Activated CD4-positive, alpha-beta T cell treated with anti-CD3 and anti-CD28 coated beads for 36 hours (primary cell): ENCODE measurements around the gene SNX11. TPM values are rescaled to one million over a fixed set of nuclear protein-coding genes. Genes with fewer than 3 reads are reported as not detected.

Experiments used
- ATAC-seq: fragments of 200-7000 bp; cut with Tn5 transposase; one replicate; pipeline ENCODE4 v1.10.0; 2021; ENCODE audit warnings: mild to moderate bottlenecking, moderate library complexity
- CTCF ChIA-PET: fragments of 350-600 bp; sonication (Branson Sonifier 250); formaldehyde crosslinking; loops from one replicate; lab custom pipeline; 2021; ENCODE audit warnings: antibody characterized with exemption; lab: Charles Lee
- POLR2A ChIA-PET: fragments of 350-600 bp; sonication (Branson Sonifier 250); formaldehyde crosslinking; loops from one replicate; lab custom pipeline; 2021; ENCODE audit warnings: antibody characterized with exemption, inconsistent platforms; lab: Charles Lee
- DNase-seq: peaks from one replicate; pipeline ENCODE4 v3.0.0-alpha.2; 2020
- H3K27ac Mint-ChIP-seq: one replicate; pipeline ENCODE4 v1.8.0; 2021; ENCODE audit warnings: mixed read lengths
- H3K27me3 Mint-ChIP-seq: one replicate; pipeline ENCODE4 v1.8.0; 2021; ENCODE audit warnings: mixed read lengths
- H3K36me3 Mint-ChIP-seq: one replicate; pipeline ENCODE4 v1.8.0; 2021; ENCODE audit warnings: low read depth, mixed read lengths
- H3K4me1 Mint-ChIP-seq: one replicate; pipeline ENCODE4 v1.8.0; 2021; ENCODE audit warnings: mixed read lengths
- H3K4me3 Mint-ChIP-seq: one replicate; pipeline ENCODE4 v1.8.0; 2021; ENCODE audit warnings: mild to moderate bottlenecking, moderate library complexity, mixed read lengths
- H3K9me3 Mint-ChIP-seq: one replicate; pipeline ENCODE4 v1.8.0; 2021; ENCODE audit warnings: low read depth, mixed read lengths
- intact Hi-C, 2 experiments: fragments of 100-400 bp; cut with DNase I in 1 of 2; cut with micrococcal nuclease in 1 of 2; formaldehyde crosslinking; loops; one replicate each; pipeline versions ENCODE4 v1.14.2 to v1.15.1; 2022 to 2024; cut with DNase I, micrococcal nuclease
- total RNA-seq, 2 experiments: library from RNA; stranded (reverse); gene quantifications; one replicate each; pipeline ENCODE4 v1.2.3, GENCODE V29; 2021

Gene SNX11
- total RNA-seq, 2 experiments from 2014 or later: 18.0 to 21.4 TPM

- intact Hi-C loops: loop anchor here in 1 of 2 experiments (10.0 kb wide), 1 partner anchor 447 kb away; the partner anchor contains the start of genes HOXB3 and HOXB5
- Mint-ChIP-seq H3K36me3 (peaks cover 4% of the 10 kb centered on the region), H3K27ac (peak overlapping the region; percentile 2), H3K4me1 (peaks cover 4% of the 10 kb centered on the region), H3K9me3 (no peaks in the 10 kb centered on the region), H3K4me3 (no peak overlapping the region), H3K27me3 (no peaks in the 10 kb centered on the region)
- ATAC-seq (no peak), DNase-seq (no peak)
- CTCF ChIA-PET: interaction anchor here (0.9 to 1.7 kb wide), 4 partner anchors 8 to 52 kb away, joined by 3 to 4 read pairs (median 3); no protein-coding TSS in a partner anchor
- POLR2A ChIA-PET: no interaction called here
Measured at GRCh38 chr17:48148029-48148770, 40.6 kb downstream of the SNX11 start.

- ATAC-seq: no peak
- DNase-seq: no peak
- Mint-ChIP-seq H3K4me3 (no peak overlapping the region), H3K4me1 (peaks cover 4% of the 10 kb centered on the region), H3K36me3 (peaks cover 2% of the 10 kb centered on the region), H3K27me3 (no peaks in the 10 kb centered on the region), H3K27ac (no peak overlapping the region), H3K9me3 (no peaks in the 10 kb centered on the region)
- intact Hi-C loops: loop anchor here in 1 of 2 experiments (10.0 kb wide), 1 partner anchor 446 kb away; the partner anchor contains the start of genes HOXB3 and HOXB5
- ChIA-PET POLR2A (no interaction called here), CTCF (interaction anchor here (0.6 to 1.7 kb wide), 5 partner anchors 10 to 43 kb away, joined by 3 to 4 read pairs (median 3); no protein-coding TSS in a partner anchor)
Measured at GRCh38 chr17:48148854-48149786, 41.6 kb downstream of the SNX11 start.

- ATAC-seq: no peak
- no peak overlapping the region for H3K27ac Mint-ChIP-seq
- no peak overlapping the region for H3K4me3 Mint-ChIP-seq
- no peak for DNase-seq
- H3K9me3 Mint-ChIP-seq: no peaks in the 10 kb centered on the region
- ChIA-PET POLR2A (no interaction called here), CTCF (interaction anchor here (1.3 kb wide), 1 partner anchor 11 kb away, joined by 3 read pairs; no protein-coding TSS in a partner anchor)
- no peaks in the 10 kb centered on the region for H3K27me3 Mint-ChIP-seq
- intact Hi-C loops: loop anchor here (5.0 to 10.0 kb wide), 2 partner anchors 442 to 445 kb away; partner anchors contain the start of genes HOXB3 (in 2 of the 2) and HOXB5 (in 2 of the 2)
- peaks cover 4% of the 10 kb centered on the region for H3K4me1 Mint-ChIP-seq
- H3K36me3 Mint-ChIP-seq: peaks cover 6% of the 10 kb centered on the region
Measured at GRCh38 chr17:48149787-48150463, 42.4 kb downstream of the SNX11 start.

GRCh38 chr17:48150597-48151001, 43.0 kb downstream of the SNX11 start:
- H3K4me3 Mint-ChIP-seq: no peak overlapping the region
- H3K36me3 Mint-ChIP-seq: peaks cover 9% of the 10 kb centered on the region
- no peak overlapping the region for H3K27ac Mint-ChIP-seq
- POLR2A ChIA-PET: interaction anchor here (0.6 kb wide), 1 partner anchor 26 kb away, joined by 3 read pairs; no protein-coding TSS in a partner anchor
- no peaks in the 10 kb centered on the region for H3K27me3 Mint-ChIP-seq
- no peak for ATAC-seq
- no peaks in the 10 kb centered on the region for H3K4me1 Mint-ChIP-seq
- DNase-seq: no peak
- CTCF ChIA-PET: interaction anchor here (0.6 kb wide), 2 partner anchors 61 to 364 kb away, joined by 3 read pairs; no protein-coding TSS in a partner anchor
- intact Hi-C loops: loop anchor here in 1 of 2 experiments (5.0 kb wide), 1 partner anchor 442 kb away; the partner anchor contains the start of genes HOXB3 and HOXB5
- H3K9me3 Mint-ChIP-seq: no peaks in the 10 kb centered on the region

GRCh38 chr17:48151220-48151619, 43.7 kb downstream of the SNX11 start:
- intact Hi-C loops: loop anchor here in 1 of 2 experiments (5.0 kb wide), 1 partner anchor 441 kb away; the partner anchor contains the start of genes HOXB3 and HOXB5
- Mint-ChIP-seq H3K27ac (no peak overlapping the region), H3K4me1 (no peaks in the 10 kb centered on the region), H3K36me3 (peaks cover 9% of the 10 kb centered on the region), H3K9me3 (no peaks in the 10 kb centered on the region), H3K4me3 (no peak overlapping the region), H3K27me3 (no peaks in the 10 kb centered on the region)
- ATAC-seq (no peak), DNase-seq (no peak)
- ChIA-PET CTCF (interaction anchor here (0.6 to 0.7 kb wide), 3 partner anchors 60 to 442 kb away, joined by 3 read pairs; no protein-coding TSS in a partner anchor), POLR2A (interaction anchor here (0.6 kb wide), 2 partner anchors 27 to 83 kb away, joined by 3 read pairs; no protein-coding TSS in a partner anchor)

- intact Hi-C loops: loop anchor here in 1 of 2 experiments (5.0 kb wide), 1 partner anchor 440 kb away; the partner anchor contains the start of genes HOXB3 and HOXB5
- no peaks in the 10 kb centered on the region for H3K4me1 Mint-ChIP-seq
- no peak overlapping the region for H3K4me3 Mint-ChIP-seq
- ATAC-seq: no peak
- peaks cover 13% of the 10 kb centered on the region for H3K36me3 Mint-ChIP-seq
- ChIA-PET POLR2A (no interaction called here), CTCF (interaction anchor here (0.8 kb wide), 2 partner anchors 13 to 22 kb away, joined by 3 to 5 read pairs; no protein-coding TSS in a partner anchor)
- no peak overlapping the region for H3K27ac Mint-ChIP-seq
- H3K27me3 Mint-ChIP-seq: no peaks in the 10 kb centered on the region
- no peak for DNase-seq
- H3K9me3 Mint-ChIP-seq: no peaks in the 10 kb centered on the region
Measured at GRCh38 chr17:48152289-48152688, 44.7 kb downstream of the SNX11 start.

GRCh38 chr17:48153691-48154358, 46.3 kb downstream of the SNX11 start:
- Mint-ChIP-seq H3K4me1 (no peaks in the 10 kb centered on the region), H3K27me3 (no peaks in the 10 kb centered on the region), H3K4me3 (no peak overlapping the region), H3K27ac (no peak overlapping the region), H3K36me3 (peaks cover 13% of the 10 kb centered on the region), H3K9me3 (no peaks in the 10 kb centered on the region)
- ChIA-PET POLR2A (no interaction called here), CTCF (interaction anchor here (0.7 to 0.9 kb wide), 2 partner anchors 42 to 466 kb away, joined by 3 read pairs; no protein-coding TSS in a partner anchor)
- ATAC-seq (no peak), DNase-seq (peak; percentile 30)
- intact Hi-C loops: loop anchor here in 1 of 2 experiments (5.0 kb wide), 1 partner anchor 438 kb away; the partner anchor contains the start of genes HOXB3 and HOXB5

GRCh38 chr17:48155889-48156611, 48.5 kb downstream of the SNX11 start:
- ChIA-PET CTCF (interaction anchor here (0.6 to 1.2 kb wide), 4 partner anchors 9 to 337 kb away, joined by 3 to 5 read pairs (median 4); no protein-coding TSS in a partner anchor), POLR2A (no interaction called here)
- ATAC-seq (no peak), DNase-seq (no peak)
- Mint-ChIP-seq H3K27me3 (no peaks in the 10 kb centered on the region), H3K9me3 (no peaks in the 10 kb centered on the region), H3K4me1 (no peaks in the 10 kb centered on the region), H3K36me3 (peaks cover 23% of the 10 kb centered on the region), H3K4me3 (no peak overlapping the region), H3K27ac (no peak overlapping the region)
- intact Hi-C loops: no loop called here

- POLR2A ChIA-PET: interaction anchor here (0.6 kb wide), 1 partner anchor 467 kb away, joined by 6 read pairs; no protein-coding TSS in a partner anchor
- intact Hi-C loops: no loop called here
- Mint-ChIP-seq H3K9me3 (no peaks in the 10 kb centered on the region), H3K27me3 (no peaks in the 10 kb centered on the region), H3K27ac (no peak overlapping the region), H3K4me3 (no peak overlapping the region), H3K4me1 (no peaks in the 10 kb centered on the region), H3K36me3 (peaks cover 29% of the 10 kb centered on the region)
- no peak for ATAC-seq
- CTCF ChIA-PET: interaction anchor here (0.9 to 1.3 kb wide), 5 partner anchors 11 to 470 kb away, joined by 3 to 4 read pairs (median 4); no protein-coding TSS in a partner anchor
- no peak for DNase-seq
Measured at GRCh38 chr17:48159232-48159631, 51.7 kb downstream of the SNX11 start.
